Astrocyte (in vitro differentiated cells and primary cell): ENCODE data around the gene ASIC3. TPM values are rescaled to one million over a fixed set of nuclear protein-coding genes. Genes with fewer than 3 reads are reported as not detected.

Experiments used
- DNase-seq: peaks from one replicate; pipeline ENCODE4 v3.0.0-alpha.2; 2010; ENCODE audit warnings: low read depth
- FAIRE-seq: peaks from 2 replicates; lab custom pipeline; 2011; peaks lifted over from hg19 to GRCh38; lab: Jason Lieb, UNC
- H2AFZ ChIP-seq: 2 replicates; pipeline ENCODE4 v1.6.0; 2012; ENCODE audit warnings: low read depth, low read length, inconsistent platforms
- H3K27ac ChIP-seq: 2 replicates; pipeline ENCODE4 v1.5.1; 2011; ENCODE audit warnings: low read depth, low read length, inconsistent platforms
- H3K27me3 ChIP-seq: 2 replicates; pipeline ENCODE4 v1.6.0; 2011; ENCODE audit warnings: low read length, inconsistent platforms; ENCODE audit not compliant: insufficient read depth
- H3K36me3 ChIP-seq: 2 replicates; pipeline ENCODE4 v1.5.1; 2011; ENCODE audit warnings: low read length, inconsistent platforms; ENCODE audit not compliant: insufficient read depth
- H3K4me1 ChIP-seq: 2 replicates; pipeline ENCODE4 v1.5.1; 2011; ENCODE audit warnings: low read length, inconsistent platforms; ENCODE audit not compliant: insufficient read depth
- H3K4me2 ChIP-seq: 2 replicates; pipeline ENCODE4 v1.6.0; 2012; ENCODE audit warnings: low read length, inconsistent platforms
- H3K4me3 ChIP-seq: 2 replicates; pipeline ENCODE4 v1.5.1; 2011; ENCODE audit warnings: low read depth, mild to moderate bottlenecking, low read length, inconsistent platforms; ENCODE audit not compliant: insufficient read depth
- H3K79me2 ChIP-seq: 2 replicates; pipeline ENCODE4 v1.6.0; 2012; ENCODE audit warnings: mild to moderate bottlenecking, low read length, inconsistent platforms; ENCODE audit not compliant: insufficient read depth
- H3K9ac ChIP-seq: 2 replicates; pipeline ENCODE4 v1.6.0; 2012; ENCODE audit warnings: mild to moderate bottlenecking, low read length, inconsistent platforms
- H3K9me3 ChIP-seq: 2 replicates; pipeline ENCODE4 v1.5.1; 2012; ENCODE audit warnings: low read depth, mild to moderate bottlenecking, low read length, inconsistent platforms; ENCODE audit not compliant: insufficient read depth
- H4K20me1 ChIP-seq: 2 replicates; pipeline ENCODE4 v1.6.0; 2012; ENCODE audit warnings: low read length, inconsistent platforms; ENCODE audit not compliant: insufficient read depth
- H3K27ac Mint-ChIP-seq: one replicate; pipeline ENCODE4 v1.8.0; 2021; ENCODE audit warnings: mild to moderate bottlenecking, mixed read lengths; ENCODE audit not compliant: unreplicated experiment
- H3K27me3 Mint-ChIP-seq: one replicate; pipeline ENCODE4 v1.8.0; 2021; ENCODE audit warnings: low read depth, mixed read lengths; ENCODE audit not compliant: unreplicated experiment
- H3K36me3 Mint-ChIP-seq: one replicate; pipeline ENCODE4 v1.8.0; 2021; ENCODE audit warnings: low read depth, mixed read lengths; ENCODE audit not compliant: unreplicated experiment
- H3K4me1 Mint-ChIP-seq: one replicate; pipeline ENCODE4 v1.8.0; 2021; ENCODE audit warnings: low read depth, mixed read lengths; ENCODE audit not compliant: unreplicated experiment
- H3K4me3 Mint-ChIP-seq: one replicate; pipeline ENCODE4 v1.8.0; 2021; ENCODE audit warnings: mild to moderate bottlenecking, moderate library complexity, mixed read lengths; ENCODE audit not compliant: unreplicated experiment
- H3K9me3 Mint-ChIP-seq: one replicate; pipeline ENCODE4 v1.8.0; 2021; ENCODE audit warnings: mild to moderate bottlenecking, mixed read lengths; ENCODE audit not compliant: unreplicated experiment
- EZH2 ChIP-seq: IDR thresholded peaks from 2 replicates; pipeline ENCODE4 v1.6.1; 2012; ENCODE audit warnings: mild to moderate bottlenecking, low read length, inconsistent platforms; ENCODE audit not compliant: insufficient read depth
- total RNA-seq: library from RNA; stranded (reverse); gene quantifications from 2 replicates; pipeline ENCODE4 v1.2.1, GENCODE V29; 2021
- TF ChIP-seq, protein P1 (sequence below): IDR thresholded peaks from 2 replicates; pipeline ENCODE4 v1.5.1; 2011; ENCODE audit warnings: low read depth, mild to moderate bottlenecking, inconsistent platforms, low read length, moderate library complexity; ENCODE audit not compliant: insufficient read depth

ASIC3 gene
- total RNA-seq, 1 donor from 2014 or later = 3.9 TPM

DNA sequence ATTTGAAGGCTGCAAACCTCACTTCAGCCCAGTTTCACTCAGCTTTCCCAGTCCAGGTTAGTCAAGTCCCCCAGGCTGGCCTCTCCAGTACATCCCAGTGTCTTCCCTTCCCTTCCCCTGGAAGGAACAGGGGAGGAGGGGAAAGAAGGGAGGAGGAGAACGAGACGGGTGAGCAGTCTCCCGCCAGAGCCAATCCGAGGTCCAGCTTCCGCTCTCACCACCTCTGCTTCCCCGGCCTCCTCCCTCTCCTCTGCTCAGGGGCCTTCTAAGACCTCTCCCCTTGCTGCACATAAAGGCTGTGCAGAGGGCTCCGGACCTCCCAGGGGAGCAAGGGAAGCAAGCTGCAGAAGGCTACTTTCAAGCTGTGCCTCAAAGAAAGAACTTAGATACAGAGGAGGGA is 28.1 kb upstream of the ASIC3 start:
- H3K9me3 Mint-ChIP-seq = peaks cover 2% of the 10 kb centered on the region
- Histone ChIP-seq H4K20me1 (no peaks in the 10 kb centered on the region), H3K4me2 (no peak overlapping the region), H3K36me3 (no peaks in the 10 kb centered on the region), H3K79me2 (no peaks in the 10 kb centered on the region), H3K9me3 (no peaks in the 10 kb centered on the region), H3K9ac (no peak overlapping the region), H3K4me3 (no peak overlapping the region), H3K27me3 (peaks cover 29% of the 10 kb centered on the region), H3K4me1 (peaks cover 13% of the 10 kb centered on the region), H3K27ac (no peak overlapping the region), H2AFZ (no peak overlapping the region)
- H3K4me1 Mint-ChIP-seq = peaks cover 2% of the 10 kb centered on the region
- no peak for TF ChIP-seq EZH2
- H3K27me3 Mint-ChIP-seq = peaks cover 42% of the 10 kb centered on the region
- no peak overlapping the region for H3K4me3 Mint-ChIP-seq
- FAIRE-seq = no peak
- peaks cover 3% of the 10 kb centered on the region for H3K36me3 Mint-ChIP-seq
- no peak overlapping the region for H3K27ac Mint-ChIP-seq
- DNase-seq = no peak

DNA sequence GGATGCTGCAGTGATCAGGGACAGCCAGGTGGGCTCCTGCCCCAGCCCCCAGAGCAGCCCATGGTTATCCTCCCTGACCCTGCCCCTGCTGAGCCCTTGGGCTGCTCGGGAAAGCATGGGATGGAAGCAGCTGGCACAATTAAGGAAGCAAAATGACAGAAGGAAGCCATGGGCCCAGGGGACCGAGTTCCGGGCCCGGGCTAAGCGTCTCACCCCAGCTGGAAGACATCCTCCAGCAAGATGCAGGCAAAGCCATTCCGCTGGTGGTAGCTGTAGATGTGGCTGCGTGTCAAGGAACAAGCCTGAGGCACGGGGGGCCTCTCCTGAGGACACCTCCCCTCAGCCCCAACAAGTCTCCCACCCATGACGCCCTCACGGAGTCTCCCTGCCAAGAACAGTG is 25.1 kb upstream of the ASIC3 start:
- Histone ChIP-seq H2AFZ (no peak overlapping the region), H4K20me1 (no peaks in the 10 kb centered on the region), H3K27me3 (peaks cover 24% of the 10 kb centered on the region), H3K9ac (no peak overlapping the region), H3K36me3 (no peaks in the 10 kb centered on the region), H3K4me2 (no peak overlapping the region), H3K4me3 (no peak overlapping the region), H3K4me1 (peaks cover 9% of the 10 kb centered on the region), H3K79me2 (no peaks in the 10 kb centered on the region), H3K27ac (no peak overlapping the region), H3K9me3 (no peaks in the 10 kb centered on the region)
- peaks cover 20% of the 10 kb centered on the region for H3K4me1 Mint-ChIP-seq
- TF ChIP-seq, protein P1, sequence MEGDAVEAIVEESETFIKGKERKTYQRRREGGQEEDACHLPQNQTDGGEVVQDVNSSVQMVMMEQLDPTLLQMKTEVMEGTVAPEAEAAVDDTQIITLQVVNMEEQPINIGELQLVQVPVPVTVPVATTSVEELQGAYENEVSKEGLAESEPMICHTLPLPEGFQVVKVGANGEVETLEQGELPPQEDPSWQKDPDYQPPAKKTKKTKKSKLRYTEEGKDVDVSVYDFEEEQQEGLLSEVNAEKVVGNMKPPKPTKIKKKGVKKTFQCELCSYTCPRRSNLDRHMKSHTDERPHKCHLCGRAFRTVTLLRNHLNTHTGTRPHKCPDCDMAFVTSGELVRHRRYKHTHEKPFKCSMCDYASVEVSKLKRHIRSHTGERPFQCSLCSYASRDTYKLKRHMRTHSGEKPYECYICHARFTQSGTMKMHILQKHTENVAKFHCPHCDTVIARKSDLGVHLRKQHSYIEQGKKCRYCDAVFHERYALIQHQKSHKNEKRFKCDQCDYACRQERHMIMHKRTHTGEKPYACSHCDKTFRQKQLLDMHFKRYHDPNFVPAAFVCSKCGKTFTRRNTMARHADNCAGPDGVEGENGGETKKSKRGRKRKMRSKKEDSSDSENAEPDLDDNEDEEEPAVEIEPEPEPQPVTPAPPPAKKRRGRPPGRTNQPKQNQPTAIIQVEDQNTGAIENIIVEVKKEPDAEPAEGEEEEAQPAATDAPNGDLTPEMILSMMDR = no peak
- TF ChIP-seq EZH2 = no peak
- DNase-seq (no peak), FAIRE-seq (no peak)
- H3K27me3 Mint-ChIP-seq = peaks cover 20% of the 10 kb centered on the region
- H3K27ac Mint-ChIP-seq = no peak overlapping the region
- H3K4me3 Mint-ChIP-seq = no peak overlapping the region
- no peaks in the 10 kb centered on the region for H3K36me3 Mint-ChIP-seq
- no peaks in the 10 kb centered on the region for H3K9me3 Mint-ChIP-seq

DNA sequence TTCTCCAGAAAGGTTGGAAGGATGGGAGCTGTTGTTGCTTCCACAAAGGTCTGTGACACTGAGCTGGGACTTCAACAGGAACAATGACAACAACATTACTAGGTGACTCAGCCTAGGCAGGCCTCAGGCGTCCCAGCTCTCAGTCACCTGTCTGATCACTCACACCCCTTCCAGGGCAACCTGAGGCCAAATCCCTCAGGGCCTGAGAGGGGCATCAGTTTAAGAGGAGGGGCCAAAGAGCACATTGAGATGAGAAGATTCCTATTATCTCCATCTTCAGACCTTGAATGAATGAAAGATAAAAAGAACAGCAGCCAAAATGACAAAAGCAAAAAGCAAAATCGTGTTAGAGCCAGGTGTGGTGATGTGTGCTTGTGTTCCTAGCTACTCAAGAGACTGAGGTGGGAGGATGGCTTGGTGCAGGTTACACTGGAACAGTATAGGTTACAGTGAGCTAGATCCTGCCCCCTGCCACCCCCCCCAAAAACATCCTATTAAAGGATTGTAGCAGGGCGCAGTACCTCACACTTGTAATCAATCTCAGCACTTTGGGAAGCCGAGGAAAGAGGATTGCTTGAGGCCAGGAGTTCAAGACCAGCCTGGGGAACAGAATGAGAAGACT is 23.8 kb upstream of the ASIC3 start, which contains the start of gene ATG9B:
TSS of gene ATG9B (minus strand) at position 60 of the 622 bp plus-strand sequence. CDS start 71 bp downstream, outside the sequence.
- Histone ChIP-seq H3K79me2 (peaks cover 10% of the 10 kb centered on the region), H3K4me3 (no peak within 1 kb of the TSS), H3K27ac (no peak within 1 kb of the TSS), H2AFZ (no peak within 1 kb of the TSS), H3K36me3 (no peaks in the 10 kb centered on the region), H3K9ac (no peak within 1 kb of the TSS), H3K9me3 (no peaks in the 10 kb centered on the region), H3K4me2 (no peak within 1 kb of the TSS), H3K27me3 (peaks cover 17% of the 10 kb centered on the region), H3K4me1 (peaks cover 6% of the 10 kb centered on the region), H4K20me1 (no peaks in the 10 kb centered on the region)
- no peak within 1 kb of the TSS for H3K27ac Mint-ChIP-seq
- peaks cover 22% of the 10 kb centered on the region for H3K4me1 Mint-ChIP-seq
- TF ChIP-seq, protein P1 = no peak
- no peak for TF ChIP-seq EZH2
- DNase-seq = no peak
- no peaks in the 10 kb centered on the region for H3K9me3 Mint-ChIP-seq
- FAIRE-seq = no peak
- peaks cover 13% of the 10 kb centered on the region for H3K27me3 Mint-ChIP-seq
- H3K36me3 Mint-ChIP-seq = no peaks in the 10 kb centered on the region
- no peak within 1 kb of the TSS for H3K4me3 Mint-ChIP-seq
